WTC11 (cell line): ENCODE results near the gene SRSF3. TPM values are rescaled to one million over a fixed set of nuclear protein-coding genes. Genes with fewer than 3 reads are reported as not detected.

Source experiments
- ATAC-seq: fragments of 200-7000 bp; cut with Tn5 transposase; 2 replicates; pipeline ENCODE4 v1.10.0; 2021; ENCODE audit warnings: mild to moderate bottlenecking, moderate library complexity
- CTCF ChIA-PET: fragments of 300-600 bp; sonication (Branson Sonifier 250); formaldehyde crosslinking; loops from one replicate; lab custom pipeline; 2021; ENCODE audit warnings: antibody characterized with exemption; lab: Charles Lee
- POLR2A ChIA-PET: fragments of 350-600 bp; sonication (Branson Sonifier 250); formaldehyde crosslinking; loops from one replicate; lab custom pipeline; 2021; ENCODE audit warnings: antibody characterized with exemption; lab: Charles Lee
- DNase-seq: peaks from one replicate; pipeline ENCODE4 v3.0.0; 2021; ENCODE audit warnings: low spot score
- H3K27ac Mint-ChIP-seq: 2 replicates; pipeline ENCODE4 v1.8.0; 2021; ENCODE audit warnings: mixed read lengths
- H3K27me3 Mint-ChIP-seq: 2 replicates; pipeline ENCODE4 v1.8.0; 2021; ENCODE audit warnings: low read depth, mild to moderate bottlenecking, moderate library complexity, mixed read lengths
- H3K36me3 Mint-ChIP-seq: 2 replicates; pipeline ENCODE4 v1.8.0; 2021; ENCODE audit warnings: mixed read lengths
- H3K4me1 Mint-ChIP-seq: 2 replicates; pipeline ENCODE4 v1.8.0; 2022; ENCODE audit warnings: mixed read lengths
- H3K4me3 Mint-ChIP-seq: 2 replicates; pipeline ENCODE4 v1.8.0; 2021; ENCODE audit warnings: mild to moderate bottlenecking, moderate library complexity, mixed read lengths
- H3K9me3 Mint-ChIP-seq: 2 replicates; pipeline ENCODE4 v1.8.0; 2021; ENCODE audit warnings: mixed read lengths
- ARID4B ChIP-seq: sonication (generic); formaldehyde crosslinking; IDR thresholded peaks from 2 replicates; pipeline ENCODE4 v1.8.0; 2023; ENCODE audit warnings: missing genetic modification reagents, mild to moderate bottlenecking, borderline replicate concordance
- ATF2 ChIP-seq: sonication (generic); formaldehyde crosslinking; IDR thresholded peaks from 2 replicates; pipeline ENCODE4 v1.8.1; 2022; ENCODE audit warnings: low read depth, missing genetic modification reagents, borderline replicate concordance
- CREB1 ChIP-seq: sonication (generic); formaldehyde crosslinking; IDR thresholded peaks from 2 replicates; pipeline ENCODE4 v1.8.0; 2023; ENCODE audit warnings: mild to moderate bottlenecking, missing genetic modification reagents
- FOXP1 ChIP-seq: sonication (generic); formaldehyde crosslinking; IDR thresholded peaks from 2 replicates; pipeline ENCODE4 v1.8.0; 2022; ENCODE audit warnings: missing genetic modification reagents, mild to moderate bottlenecking, moderate library complexity, borderline replicate concordance
- KAT7 ChIP-seq: sonication (generic); formaldehyde crosslinking; IDR thresholded peaks from 2 replicates; pipeline ENCODE4 v1.8.1; 2023; ENCODE audit warnings: missing genetic modification reagents, mild to moderate bottlenecking, borderline replicate concordance
- MLX ChIP-seq: sonication (generic); formaldehyde crosslinking; IDR thresholded peaks from 2 replicates; pipeline ENCODE4 v1.8.1; 2023; ENCODE audit warnings: mild to moderate bottlenecking, missing genetic modification reagents, moderate library complexity
- NFYB ChIP-seq: sonication (generic); formaldehyde crosslinking; conservative IDR thresholded peaks from 2 replicates; pipeline ENCODE4 v1.8.0; 2022; ENCODE audit warnings: low read depth, missing genetic modification reagents
- NR2C2 ChIP-seq: sonication (generic); formaldehyde crosslinking; IDR thresholded peaks from 2 replicates; pipeline ENCODE4 v1.8.0; 2022; ENCODE audit warnings: mild to moderate bottlenecking, missing genetic modification reagents
- OVOL2 ChIP-seq: fragments of 250-450 bp; sonication (Bioruptor Pico); IDR thresholded peaks from 2 replicates; pipeline ENCODE4 v1.9.0; 2021; ENCODE audit warnings: mild to moderate bottlenecking, borderline replicate concordance
- RELA ChIP-seq: sonication (generic); formaldehyde crosslinking; IDR thresholded peaks from 2 replicates; pipeline ENCODE4 v1.8.1; 2022; ENCODE audit warnings: missing genetic modification reagents, mild to moderate bottlenecking, borderline replicate concordance
- RORB ChIP-seq: fragments of 250-450 bp; sonication (Bioruptor Pico); IDR thresholded peaks from 2 replicates; pipeline ENCODE4 v1.9.0; 2021; ENCODE audit warnings: mild to moderate bottlenecking
- SMAD4 ChIP-seq: sonication (generic); formaldehyde crosslinking; IDR thresholded peaks from 2 replicates; pipeline ENCODE4 v1.8.0; 2022; ENCODE audit warnings: mild to moderate bottlenecking, missing genetic modification reagents
- TEAD4 ChIP-seq: sonication (generic); formaldehyde crosslinking; IDR thresholded peaks from 2 replicates; pipeline ENCODE4 v1.8.0; 2022; ENCODE audit warnings: mild to moderate bottlenecking, missing genetic modification reagents
- TP53 ChIP-seq: sonication (generic); formaldehyde crosslinking; IDR thresholded peaks from 2 replicates; pipeline ENCODE4 v1.8.1; 2023; ENCODE audit warnings: mild to moderate bottlenecking, missing genetic modification reagents
- ZBTB21 ChIP-seq: sonication (generic); formaldehyde crosslinking; IDR thresholded peaks from 2 replicates; pipeline ENCODE4 v1.8.1; 2023; ENCODE audit warnings: mild to moderate bottlenecking, missing genetic modification reagents, borderline replicate concordance
- ZNF121 ChIP-seq: sonication (generic); formaldehyde crosslinking; IDR thresholded peaks from 2 replicates; pipeline ENCODE4 v1.8.0; 2023; ENCODE audit warnings: missing genetic modification reagents
- ZNF138 ChIP-seq: sonication (generic); formaldehyde crosslinking; conservative IDR thresholded peaks from 2 replicates; pipeline ENCODE4 v1.8.1; 2022; ENCODE audit warnings: mild to moderate bottlenecking, moderate library complexity, missing genetic modification reagents
- ZNF281 ChIP-seq: sonication (generic); formaldehyde crosslinking; IDR thresholded peaks from 2 replicates; pipeline ENCODE4 v1.8.0; 2023; ENCODE audit warnings: mild to moderate bottlenecking, missing genetic modification reagents
- ZNF671 ChIP-seq: fragments of 250-450 bp; sonication (Bioruptor Pico); IDR thresholded peaks from 2 replicates; pipeline ENCODE4 v1.8.0; 2021; ENCODE audit warnings: mild to moderate bottlenecking
- ZSCAN18 ChIP-seq: fragments of 250-450 bp; sonication (Bioruptor Pico); IDR thresholded peaks from 2 replicates; pipeline ENCODE4 v2.1.2; 2022; ENCODE audit warnings: mild to moderate bottlenecking, moderate library complexity
- total RNA-seq: library from RNA; stranded (reverse); gene quantifications from 3 replicates; pipeline ENCODE4 v1.2.3, GENCODE V29; 2021

Gene SRSF3
- total RNA-seq, 1 experiment from 2014 or later = 554 TPM

GRCh38 chr6:36594029-36594815 is at the start of gene SRSF3 (continued):
- TF ChIP-seq ZNF281 (CRISPR knock-in tag) = 0 out of 2 replicates have a peak, but pooled peaks have one; percentile 50
- TF ChIP-seq ZNF671 (CRISPR knock-in tag) = peak; percentile 77
- TF ChIP-seq ATF2 = no peak
- TF ChIP-seq ZNF121 (CRISPR knock-in tag) = no peak
- TF ChIP-seq KAT7 (CRISPR knock-in tag) = no peak; the same call in 1 of the 2 replicates
- peak; percentile 69; the same call in 1 of the 2 replicates for TF ChIP-seq RORB
- no peak for TF ChIP-seq RELA (CRISPR knock-in tag)
- no peak for TF ChIP-seq TEAD4
- no peak for TF ChIP-seq ZBTB21 (CRISPR knock-in tag)
- TF ChIP-seq ZSCAN18 (CRISPR knock-in tag) = no peak
- TF ChIP-seq OVOL2 (CRISPR knock-in tag) = peak; percentile 70; the same call in 1 of the 2 replicates
- TF ChIP-seq TP53 (CRISPR knock-in tag) = no peak
- TF ChIP-seq ZNF138 (CRISPR knock-in tag) = no peak
- TF ChIP-seq ARID4B (CRISPR knock-in tag) = no peak; the same call in 1 of the 2 replicates
- TF ChIP-seq FOXP1 (CRISPR knock-in tag) = peak; percentile 68; the same call in 1 of the 2 replicates

GRCh38 chr6:36545767-36546307 is 48.3 kb upstream of the SRSF3 start:
- DNase-seq = no peak
- Mint-ChIP-seq H3K4me3 (peak overlapping the region; percentile 90), H3K4me1 (peaks cover 25% of the 10 kb centered on the region), H3K27me3 (no peaks in the 10 kb centered on the region; the same call in 1 of the 2 replicates), H3K9me3 (no peaks in the 10 kb centered on the region), H3K36me3 (peaks cover 12% of the 10 kb centered on the region), H3K27ac (0 out of 2 replicates have a peak overlapping the region, but pooled peaks have one; percentile 90)
- ATAC-seq = no peak
- POLR2A ChIA-PET = interaction anchor here (0.5 kb wide), 2 partner anchors 15 to 16 kb away, joined by 3 read pairs; no protein-coding TSS in a partner anchor
- TF ChIP-seq MLX (CRISPR knock-in tag) (no peak), NR2C2 (no peak), CREB1 (no peak), NFYB (CRISPR knock-in tag) (no peak), SMAD4 (CRISPR knock-in tag) (no peak)
- CTCF ChIA-PET = no interaction called here
